ENCODE data around the gene CDH13. TPM values are rescaled to one million over a fixed set of nuclear protein-coding genes. Genes with fewer than 3 reads are reported as not detected.

The CDH13 gene
- total and polyA plus RNA-seq, 2 donors (not counting 3 experiments of a cell fraction or from before 2014, with no cell fraction given): 96.6 to 124 TPM

GRCh38 chr16:83835586-83836566 lies 1209.1 kb downstream of the CDH13 start:
- Histone ChIP-seq H3K9ac (replicated peaks; ENCODE audit: extremely low read depth, insufficient read depth, low read length) (peak overlapping the region; percentile 5), H3K79me2 (ENCODE audit: control insufficient read depth, insufficient read depth, low read length) (no peaks in the 10 kb centered on the region), H3K36me3 (ENCODE audit: control insufficient read depth in 2 of 2, extremely low read depth in 1 of 2, insufficient read depth in 2 of 2, low read length in 2 of 2) (no peaks in the 10 kb centered on the region), H4K20me1 (replicated peaks; ENCODE audit: control insufficient read depth, extremely low read depth, insufficient read depth, low read length) (no peaks in the 10 kb centered on the region), H2AFZ (ENCODE audit: low read depth, low read length) (peak overlapping the region; percentile 70), H3K27ac (ENCODE audit: insufficient read depth, low read depth, low read length) (peak overlapping the region; percentile 75), H3K9me1 (replicated peaks; ENCODE audit: control insufficient read depth, extremely low read depth, insufficient read depth, low read length) (no peaks in the 10 kb centered on the region), H3K4me3 (replicated peaks in 1 of 3; ENCODE audit: insufficient read depth in 1 of 3, low read depth in 1 of 3, low read length in 3 of 3) (peak overlapping the region in 1 of 3 experiments; percentile 29), H3K27me3 (ENCODE audit: control insufficient read depth in 2 of 2, insufficient read depth in 2 of 2, low read length in 2 of 2) (peaks cover 0 to 4% of the 10 kb centered on the region in 2 experiments), H3K4me1 (ENCODE audit: control insufficient read depth, extremely low read depth, insufficient read depth, low read length) (peaks cover 17% of the 10 kb centered on the region), H3K9me3 (replicated peaks; ENCODE audit: control insufficient read depth, insufficient read depth, low read length) (no peaks in the 10 kb centered on the region), H3K4me2 (ENCODE audit: insufficient read depth, low read length) (peak overlapping the region; percentile 85)
- CTCF ChIA-PET: interaction anchor here (0.6 to 2.3 kb wide), 7 partner anchors 9 to 230 kb away, joined by 3 to 18 read pairs (median 5); no protein-coding TSS in a partner anchor
- intact Hi-C loops (cut with micrococcal nuclease): loop anchor here (2.0 to 5.0 kb wide), 3 partner anchors 27 to 117 kb away; partner anchors contain the start of genes MLYCD and OSGIN1
- DNase-seq (ENCODE audit: low read depth, low spot score): peak; percentile 91
- dilution Hi-C loops (cut with MboI; ENCODE audit: extremely low pct_ligation_motif_present, low sequenced_read_pairs): no loop called here
- POLR2A ChIA-PET: interaction anchor here (1.0 kb wide), 1 partner anchor 12 kb away, joined by 3 read pairs; no protein-coding TSS in a partner anchor
- FAIRE-seq: peak; percentile 90
- TF ChIP-seq FOS (IDR thresholded peaks at IDR 0.05; ENCODE audit: borderline replicate concordance, insufficient read depth, low read length): peak; percentile 71
- TF ChIP-seq JUN (IDR thresholded peaks at IDR 0.05; ENCODE audit: borderline replicate concordance, insufficient read depth, insufficient read length, low read depth): peak; percentile 93
- TF ChIP-seq POLR2A (IDR thresholded peaks at IDR 0.05; ENCODE audit: low read depth, low read length): no peak
- BruUV-seq (replicated peaks): no TSS peak

DNA sequence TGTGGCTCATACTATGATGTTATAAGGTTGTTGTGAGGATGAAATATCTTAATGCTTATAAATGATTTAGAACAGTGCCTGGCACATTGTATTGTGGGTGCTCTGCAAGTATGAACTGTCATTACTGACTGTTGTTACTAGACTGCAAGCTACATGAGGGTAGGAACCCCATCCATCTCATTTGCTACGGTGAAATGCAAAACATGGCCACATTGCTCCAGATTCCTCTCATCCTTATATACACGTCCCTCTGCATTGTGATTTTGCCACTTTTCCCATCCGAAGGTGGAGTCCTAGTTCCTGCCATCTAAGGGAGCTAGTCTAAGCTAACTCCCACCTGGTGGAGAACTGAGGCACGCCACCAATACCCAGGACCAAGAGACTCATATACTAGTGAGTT lies 1210.8 kb downstream of the CDH13 start:
- TF ChIP-seq, protein P1, sequence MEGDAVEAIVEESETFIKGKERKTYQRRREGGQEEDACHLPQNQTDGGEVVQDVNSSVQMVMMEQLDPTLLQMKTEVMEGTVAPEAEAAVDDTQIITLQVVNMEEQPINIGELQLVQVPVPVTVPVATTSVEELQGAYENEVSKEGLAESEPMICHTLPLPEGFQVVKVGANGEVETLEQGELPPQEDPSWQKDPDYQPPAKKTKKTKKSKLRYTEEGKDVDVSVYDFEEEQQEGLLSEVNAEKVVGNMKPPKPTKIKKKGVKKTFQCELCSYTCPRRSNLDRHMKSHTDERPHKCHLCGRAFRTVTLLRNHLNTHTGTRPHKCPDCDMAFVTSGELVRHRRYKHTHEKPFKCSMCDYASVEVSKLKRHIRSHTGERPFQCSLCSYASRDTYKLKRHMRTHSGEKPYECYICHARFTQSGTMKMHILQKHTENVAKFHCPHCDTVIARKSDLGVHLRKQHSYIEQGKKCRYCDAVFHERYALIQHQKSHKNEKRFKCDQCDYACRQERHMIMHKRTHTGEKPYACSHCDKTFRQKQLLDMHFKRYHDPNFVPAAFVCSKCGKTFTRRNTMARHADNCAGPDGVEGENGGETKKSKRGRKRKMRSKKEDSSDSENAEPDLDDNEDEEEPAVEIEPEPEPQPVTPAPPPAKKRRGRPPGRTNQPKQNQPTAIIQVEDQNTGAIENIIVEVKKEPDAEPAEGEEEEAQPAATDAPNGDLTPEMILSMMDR (IDR thresholded peaks at IDR 0.05; ENCODE audit: extremely low read depth in 1 of 2, insufficient read depth in 1 of 2, low read depth in 1 of 2, low read length in 2 of 2): no peak
- TF ChIP-seq EZH2 (IDR thresholded peaks at IDR 0.05; ENCODE audit: borderline replicate concordance, low read depth, low read length, severe bottlenecking) (no peak), POLR2AphosphoS5 (IDR thresholded peaks at IDR 0.05; ENCODE audit: insufficient read depth, low read depth, low read length) (no peak), FOS (IDR thresholded peaks at IDR 0.05; ENCODE audit: borderline replicate concordance, insufficient read depth, low read length) (no peak), POLR2A (IDR thresholded peaks at IDR 0.05; ENCODE audit: low read depth, low read length) (no peak), GATA2 (IDR thresholded peaks at IDR 0.05; ENCODE audit: insufficient read depth, insufficient read length, low read depth, low read length) (no peak), MYC (IDR thresholded peaks at IDR 0.05; ENCODE audit: low read depth, low read length) (no peak), JUN (IDR thresholded peaks at IDR 0.05; ENCODE audit: borderline replicate concordance, insufficient read depth, insufficient read length, low read depth) (no peak)
- TF ChIP-seq, protein P2, sequence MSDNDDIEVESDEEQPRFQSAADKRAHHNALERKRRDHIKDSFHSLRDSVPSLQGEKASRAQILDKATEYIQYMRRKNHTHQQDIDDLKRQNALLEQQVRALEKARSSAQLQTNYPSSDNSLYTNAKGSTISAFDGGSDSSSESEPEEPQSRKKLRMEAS (IDR thresholded peaks at IDR 0.05; ENCODE audit: insufficient read depth, insufficient read length): no peak
- H3K27me3 ChIP-seq (ENCODE audit: control insufficient read depth in 2 of 2, insufficient read depth in 2 of 2, low read length in 2 of 2): peaks cover 0 to 2% of the 10 kb centered on the region in 2 experiments
- no peaks in the 10 kb centered on the region for H3K9me1 ChIP-seq (replicated peaks; ENCODE audit: control insufficient read depth, extremely low read depth, insufficient read depth, low read length)
- POLR2A ChIA-PET: no interaction called here
- no TSS peak for BruUV-seq (replicated peaks)
- H3K4me3 ChIP-seq (replicated peaks in 1 of 3; ENCODE audit: insufficient read depth in 1 of 3, low read depth in 1 of 3, low read length in 3 of 3): no peak overlapping the region
- H3K36me3 ChIP-seq (ENCODE audit: control insufficient read depth in 2 of 2, extremely low read depth in 1 of 2, insufficient read depth in 2 of 2, low read length in 2 of 2): no peaks in the 10 kb centered on the region
- H3K4me1 ChIP-seq (ENCODE audit: control insufficient read depth, extremely low read depth, insufficient read depth, low read length): peaks cover 17% of the 10 kb centered on the region
- H3K27ac ChIP-seq (ENCODE audit: insufficient read depth, low read depth, low read length): no peak overlapping the region
- CTCF ChIA-PET: no interaction called here
- H2AFZ ChIP-seq (ENCODE audit: low read depth, low read length): no peak overlapping the region
- DNase-seq (ENCODE audit: low read depth, low spot score) (no peak), FAIRE-seq (no peak)
- no peaks in the 10 kb centered on the region for H4K20me1 ChIP-seq (replicated peaks; ENCODE audit: control insufficient read depth, extremely low read depth, insufficient read depth, low read length)
- H3K9ac ChIP-seq (replicated peaks; ENCODE audit: extremely low read depth, insufficient read depth, low read length): no peak overlapping the region
- intact Hi-C loops (cut with micrococcal nuclease): loop anchor here (2.0 to 5.0 kb wide), 2 partner anchors 29 to 60 kb away; partner anchors contain the start of gene MLYCD
- H3K79me2 ChIP-seq (ENCODE audit: control insufficient read depth, insufficient read depth, low read length): no peaks in the 10 kb centered on the region
- dilution Hi-C loops (cut with MboI; ENCODE audit: extremely low pct_ligation_motif_present, low sequenced_read_pairs): no loop called here
- H3K9me3 ChIP-seq (replicated peaks; ENCODE audit: control insufficient read depth, insufficient read depth, low read length): no peaks in the 10 kb centered on the region
- H3K4me2 ChIP-seq (ENCODE audit: insufficient read depth, low read length): no peak overlapping the region

Data from endothelial cell of umbilical vein (primary cell).